ENCODE data around the gene SYT2.
A peak's percentile ranks its signal among the peaks of the same experiment; 100 is the strongest.
"Not testable (repeated sequence)": the region's sequence is repeated elsewhere in the genome, so short reads cannot be mapped to it uniquely, and the experiment has no call there.

The SYT2 gene

GRCh38 chr1:202643397-202644218 lies 66.6 kb downstream of the SYT2 start:
- no peak for DNase-seq (ENCODE audit: low read depth in 2 of 2)

DNA sequence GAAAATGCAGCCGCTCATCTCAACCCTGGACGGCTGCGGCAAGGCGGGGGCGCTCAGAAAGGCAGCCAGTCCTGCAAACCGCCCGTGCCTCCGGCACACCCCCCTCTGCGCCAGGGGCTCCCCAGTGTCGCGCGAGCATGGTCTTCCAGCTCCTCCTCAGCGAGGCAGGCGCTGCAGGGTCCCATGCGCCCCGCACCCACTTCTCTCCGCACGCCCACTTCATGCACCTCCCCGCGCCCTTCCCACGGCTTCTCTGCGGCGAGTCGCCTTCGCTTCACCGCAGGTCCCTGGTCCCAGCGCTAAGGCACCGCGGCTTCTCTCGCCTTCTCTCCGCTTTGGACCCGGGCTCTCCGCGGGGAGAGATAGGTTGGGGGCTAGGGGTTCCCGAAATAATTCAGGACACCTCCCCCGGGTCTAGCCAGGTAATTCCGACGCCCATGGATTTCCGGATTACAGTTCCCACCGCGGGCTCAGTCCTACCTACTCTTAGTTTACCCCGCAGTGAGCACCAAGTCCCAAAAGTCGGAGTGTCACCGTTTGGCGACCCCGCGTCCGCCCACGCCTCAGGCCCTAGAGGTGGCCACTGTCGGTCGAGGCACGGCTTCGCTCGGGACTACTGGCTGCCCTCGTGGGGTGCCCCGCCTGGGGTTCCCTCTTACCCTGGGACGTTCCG lies 67.5 kb downstream of the SYT2 start:
- DNase-seq (ENCODE audit: low read depth in 2 of 2), result no peak

- DNase-seq (ENCODE audit: low read depth in 2 of 2), result no peak
Observed at GRCh38 chr1:202642212-202642611, 68.0 kb downstream of the SYT2 start.

GRCh38 chr1:202639500-202639899 lies 70.8 kb downstream of the SYT2 start:
- no peak for DNase-seq (ENCODE audit: low read depth in 2 of 2)

GRCh38 chr1:202638701-202639305 lies 71.5 kb downstream of the SYT2 start:
- DNase-seq (ENCODE audit: low read depth in 2 of 2), result not testable (repeated sequence)

DNA sequence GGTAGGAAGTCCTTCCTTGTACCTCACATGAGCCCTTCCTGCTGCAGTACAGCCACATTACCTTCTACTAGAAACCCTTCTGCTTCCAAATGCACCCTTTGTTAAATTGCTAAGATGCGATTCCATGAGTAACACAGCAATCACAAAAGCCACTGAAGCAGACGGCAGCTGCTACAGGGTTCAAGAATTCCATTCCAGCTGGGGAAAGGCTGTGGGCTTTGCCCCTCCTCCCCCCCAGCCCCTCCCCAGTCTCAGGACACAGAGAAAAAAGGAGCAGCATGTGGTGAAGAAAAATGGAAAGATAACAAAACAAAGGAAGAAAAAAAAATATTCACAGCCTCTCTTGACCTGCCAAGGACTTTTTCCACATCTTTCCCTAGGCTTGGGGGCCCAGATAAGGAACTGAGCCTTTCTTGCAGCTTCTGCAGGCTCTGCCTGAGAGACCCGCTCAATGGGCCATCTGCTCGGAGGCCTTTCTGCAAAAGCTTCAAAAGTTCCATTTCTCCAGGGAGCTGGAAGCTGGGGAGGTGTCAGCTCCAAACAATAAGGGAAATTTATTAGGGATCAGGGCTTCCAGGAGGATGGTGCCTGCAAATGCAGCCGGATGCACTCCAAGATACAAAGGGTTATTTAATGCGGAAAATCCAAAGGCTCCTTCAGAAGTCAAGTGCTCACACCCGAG lies 72.1 kb downstream of the SYT2 start:
- no peak for DNase-seq (ENCODE audit: low read depth in 2 of 2)

- not testable (repeated sequence) for DNase-seq (ENCODE audit: low read depth in 2 of 2)
Observed at GRCh38 chr1:202637321-202638018, 72.8 kb downstream of the SYT2 start.

DNA sequence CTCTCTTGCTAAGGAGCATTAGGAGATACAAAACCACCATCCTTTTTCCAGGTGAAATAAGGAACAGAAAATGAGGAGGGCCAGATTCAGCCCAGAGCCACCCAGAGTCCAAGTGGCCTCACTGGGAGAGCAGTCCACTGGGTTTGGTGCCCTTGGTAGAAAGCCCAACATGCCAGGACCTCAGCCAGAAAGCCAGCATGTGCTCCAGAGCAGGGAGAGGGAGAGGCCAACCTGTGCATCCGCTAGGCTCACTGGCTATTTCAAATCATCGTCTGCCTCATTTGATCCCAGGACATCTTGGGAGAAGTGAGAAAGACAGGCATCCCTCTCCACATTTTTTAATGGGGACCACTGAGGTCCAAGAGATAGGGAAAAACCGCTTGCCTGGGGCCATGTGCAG lies 74.1 kb downstream of the SYT2 start:
- DNase-seq (ENCODE audit: low read depth in 2 of 2), result not testable (repeated sequence)

GRCh38 chr1:202632241-202632640 lies 78.0 kb downstream of the SYT2 start:
- no peak for DNase-seq (ENCODE audit: low read depth in 2 of 2)

GRCh38 chr1:202631076-202631923 lies 79.0 kb downstream of the SYT2 start:
- no peak for DNase-seq (ENCODE audit: low read depth in 2 of 2)

- no peak for DNase-seq (ENCODE audit: low read depth in 2 of 2)
Observed at GRCh38 chr1:202630541-202630940, 79.7 kb downstream of the SYT2 start.

DNA sequence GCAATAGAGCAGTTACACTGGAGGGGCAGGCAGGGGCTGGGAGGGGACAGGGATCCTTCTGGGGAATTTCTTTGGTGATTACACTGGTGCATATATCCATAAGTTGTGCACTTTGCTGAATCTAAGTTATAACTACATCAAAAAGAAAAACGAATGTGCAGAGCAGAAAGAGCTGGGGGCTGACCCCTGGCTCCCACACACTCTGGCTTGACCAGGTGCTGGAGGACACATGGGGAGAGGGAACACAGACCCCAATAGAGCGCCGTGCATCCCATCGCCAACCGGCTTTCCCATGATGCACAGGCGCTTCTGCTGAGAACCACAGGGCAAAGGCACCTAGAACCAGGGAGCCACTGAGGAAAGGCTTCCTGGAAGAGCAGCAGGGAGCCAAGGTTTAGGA lies 80.2 kb downstream of the SYT2 start:
- DNase-seq (ENCODE audit: low read depth in 2 of 2), result not testable (repeated sequence)

GRCh38 chr1:202629257-202629811 lies 80.9 kb downstream of the SYT2 start:
- DNase-seq (ENCODE audit: low read depth in 2 of 2), result not testable (repeated sequence)

- DNase-seq (ENCODE audit: low read depth in 2 of 2), result no peak
Observed at GRCh38 chr1:202628646-202629215, 81.5 kb downstream of the SYT2 start.

GRCh38 chr1:202627841-202628565 lies 82.3 kb downstream of the SYT2 start:
- no peak for DNase-seq (ENCODE audit: low read depth in 2 of 2)

DNA sequence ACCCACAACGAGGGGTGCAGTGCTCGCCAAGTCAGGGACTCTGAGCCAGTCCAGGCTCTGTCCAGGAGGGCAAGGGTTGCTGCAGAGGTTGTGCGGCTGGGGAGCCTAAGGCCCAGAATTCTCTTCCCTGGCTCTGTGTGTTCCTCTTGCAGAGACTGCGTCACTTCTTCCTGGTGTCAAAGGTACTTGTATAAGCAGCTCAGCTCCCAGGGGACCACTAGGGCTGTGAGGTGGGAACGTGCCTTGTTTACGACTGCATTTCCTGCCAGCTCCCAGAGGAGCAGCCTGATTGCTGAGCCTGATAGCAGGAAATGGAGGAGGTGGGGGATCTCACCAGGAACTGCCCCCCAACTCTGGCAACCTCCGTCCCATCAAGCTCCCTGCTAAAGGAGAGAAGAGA lies 83.2 kb downstream of the SYT2 start:
- DNase-seq (ENCODE audit: low read depth in 2 of 2), result not testable (repeated sequence)

DNA sequence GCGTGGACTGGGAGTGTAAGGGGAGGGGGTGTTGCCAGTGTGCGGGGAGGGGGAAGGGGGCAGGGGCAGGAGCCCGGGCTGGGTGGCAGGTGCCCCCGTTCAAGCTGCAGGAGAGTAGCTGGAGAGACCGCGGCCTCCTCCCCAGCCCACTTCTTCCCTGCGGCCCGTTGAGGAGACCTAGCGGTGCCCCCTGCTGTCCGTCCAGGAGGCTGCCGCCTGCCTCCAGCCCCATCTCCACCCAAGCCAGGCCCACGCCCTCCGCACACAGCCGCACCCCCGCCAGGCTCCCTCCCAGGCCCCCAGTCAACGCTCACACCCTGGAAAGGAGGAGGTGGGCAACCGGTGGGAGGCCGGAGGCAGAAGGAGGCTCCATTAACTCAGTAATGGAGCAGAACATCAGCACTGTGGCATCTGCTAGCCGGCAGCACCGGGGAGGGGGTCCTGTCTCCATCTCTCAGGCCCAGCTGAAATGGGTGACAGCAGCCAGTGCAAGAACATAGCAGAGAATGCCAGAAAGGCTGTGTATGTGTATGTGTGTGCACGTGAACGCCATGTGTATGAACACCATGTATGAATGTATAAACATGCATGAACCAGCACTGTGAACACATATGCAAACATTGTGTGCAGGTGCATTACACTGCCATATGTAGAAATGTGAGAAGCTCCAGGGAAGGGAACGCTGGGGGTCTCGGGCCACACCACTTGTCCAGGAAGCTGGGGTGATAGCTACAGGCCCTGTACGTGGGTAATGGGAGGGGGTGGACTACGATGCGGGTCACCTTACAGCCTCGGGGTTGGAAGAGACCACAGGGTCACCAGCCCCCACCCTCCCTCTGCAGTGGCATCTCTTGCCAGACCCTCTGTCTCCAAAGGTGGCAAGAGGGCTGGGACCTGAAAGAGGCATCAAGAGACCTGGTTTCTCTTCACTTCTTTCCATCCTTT lies 84.6 kb downstream of the SYT2 start:
- peak in 1 of 2 donors; percentile 43 for DNase-seq (ENCODE audit: low read depth in 2 of 2)

DNA sequence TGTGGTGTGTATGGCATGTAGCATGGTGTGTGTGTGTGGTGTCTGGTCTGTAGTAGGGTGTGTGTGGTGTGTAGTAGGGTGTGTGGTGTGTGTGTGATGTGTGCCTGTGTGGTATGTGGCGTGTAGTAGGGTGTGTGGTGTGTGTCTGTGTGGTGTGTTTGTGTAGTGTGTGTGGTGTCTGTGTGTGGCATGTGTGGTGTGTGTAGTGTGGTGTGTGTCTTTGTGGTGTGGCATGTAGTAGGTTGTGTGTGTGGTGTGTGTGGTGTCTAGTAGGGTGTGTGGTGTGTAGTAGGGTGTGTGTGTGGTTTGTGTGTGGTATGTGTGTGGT lies 85.5 kb downstream of the SYT2 start:
- no peak for DNase-seq (ENCODE audit: low read depth in 2 of 2)

Data from stimulated activated CD8-positive, alpha-beta memory T cell treated with anti-CD3 and anti-CD28 coated beads, Interleukin-2, amount 100 ng/mL, for 1 hour (primary cell).